ENCODE measurements around the gene DAZAP1. TPM values are rescaled to one million over a fixed set of nuclear protein-coding genes. Genes with fewer than 3 reads are reported as not detected.

The DAZAP1 gene
- 100 to 1,000 TPM; 248 to 347 TPM for total RNA-seq

GRCh38 chr19:1407528-1408299 lies at the start of gene DAZAP1:
Gene DAZAP1, plus strand, starts transcription at chr19:1407586. Its CDS starts 188 bp downstream, at chr19:1407774.
- peak within 1 kb of the TSS; percentile 72 for H3K27ac Mint-ChIP-seq
- CTCF ChIA-PET, result interaction anchor here (1.0 kb wide), 1 partner anchor 33 kb away, joined by 4 read pairs; no protein-coding TSS in a partner anchor
- ATAC-seq (no peak), DNase-seq (peak; percentile 46)
- H3K9me3 Mint-ChIP-seq (ENCODE audit: low read depth), result no peaks in the 10 kb centered on the region
- POLR2A ChIA-PET, result interaction anchor here (1.4 kb wide), 1 partner anchor 139 kb away, joined by 3 read pairs; the partner anchor contains the start of gene CIRBP
- intact Hi-C loops (cut with DNase I, micrococcal nuclease), result loop anchor here (1.0 to 5.0 kb wide), 22 partner anchors 24 to 829 kb away; partner anchors contain the start of genes FAM174C (in 2 of the 2), NDUFS7 (in 2 of the 2), RPS15 (in 2 of the 2) and ADAMTSL5 (in 1 of the 2)
- H3K4me1 Mint-ChIP-seq, result peaks cover 45% of the 10 kb centered on the region
- peaks cover 24% of the 10 kb centered on the region for H3K36me3 Mint-ChIP-seq (ENCODE audit: low read depth)
- H3K4me3 Mint-ChIP-seq, result peak within 1 kb of the TSS; percentile 83
- H3K27me3 Mint-ChIP-seq, result peaks cover 1% of the 10 kb centered on the region

- DNase-seq (no peak), ATAC-seq (no peak)
- H3K9me3 Mint-ChIP-seq (ENCODE audit: low read depth), result no peaks in the 10 kb centered on the region
- no peak overlapping the region for H3K27ac Mint-ChIP-seq
- H3K4me1 Mint-ChIP-seq, result peaks cover 33% of the 10 kb centered on the region
- no peak overlapping the region for H3K4me3 Mint-ChIP-seq
- H3K36me3 Mint-ChIP-seq (ENCODE audit: low read depth), result peaks cover 64% of the 10 kb centered on the region
- ChIA-PET CTCF (interaction anchor here (1.1 kb wide), 1 partner anchor 77 kb away, joined by 3 read pairs; no protein-coding TSS in a partner anchor), POLR2A (no interaction called here)
- H3K27me3 Mint-ChIP-seq, result no peaks in the 10 kb centered on the region
- intact Hi-C loops (cut with DNase I, micrococcal nuclease), result loop anchor here in 1 of 2 experiments (5.0 kb wide), 1 partner anchor 43 kb away; no protein-coding TSS in a partner anchor
These were observed 47.1 kb upstream of the DAZAP1 start for GRCh38 chr19:1360126-1360817.

- no peaks in the 10 kb centered on the region for H3K27me3 Mint-ChIP-seq
- ATAC-seq (no peak), DNase-seq (no peak)
- ChIA-PET POLR2A (no interaction called here), CTCF (no interaction called here)
- H3K36me3 Mint-ChIP-seq (ENCODE audit: low read depth), result peaks cover 66% of the 10 kb centered on the region
- H3K4me1 Mint-ChIP-seq, result peaks cover 30% of the 10 kb centered on the region
- H3K4me3 Mint-ChIP-seq, result no peak overlapping the region
- intact Hi-C loops (cut with DNase I, micrococcal nuclease), result loop anchor here in 1 of 2 experiments (5.0 kb wide), 1 partner anchor 44 kb away; no protein-coding TSS in a partner anchor
- H3K9me3 Mint-ChIP-seq (ENCODE audit: low read depth), result no peaks in the 10 kb centered on the region
- no peak overlapping the region for H3K27ac Mint-ChIP-seq
These were observed 46.4 kb upstream of the DAZAP1 start for GRCh38 chr19:1360818-1361461.

- peak overlapping the region; percentile 25 for H3K27ac Mint-ChIP-seq
- intact Hi-C loops (cut with DNase I, micrococcal nuclease), result loop anchor here in 1 of 2 experiments (5.0 kb wide), 1 partner anchor 44 kb away; no protein-coding TSS in a partner anchor
- DNase-seq, result no peak
- POLR2A ChIA-PET, result no interaction called here
- H3K27me3 Mint-ChIP-seq, result no peaks in the 10 kb centered on the region
- no peak overlapping the region for H3K4me3 Mint-ChIP-seq
- H3K36me3 Mint-ChIP-seq (ENCODE audit: low read depth), result peaks cover 64% of the 10 kb centered on the region
- CTCF ChIA-PET, result no interaction called here
- peaks cover 25% of the 10 kb centered on the region for H3K4me1 Mint-ChIP-seq
- H3K9me3 Mint-ChIP-seq (ENCODE audit: low read depth), result no peaks in the 10 kb centered on the region
- ATAC-seq, result no peak
These were observed 45.6 kb upstream of the DAZAP1 start for GRCh38 chr19:1361601-1362386.

GRCh38 chr19:1362387-1363257 lies 44.8 kb upstream of the DAZAP1 start:
- H3K27ac Mint-ChIP-seq, result no peak overlapping the region
- ATAC-seq (no peak), DNase-seq (no peak)
- H3K4me1 Mint-ChIP-seq, result peaks cover 25% of the 10 kb centered on the region
- no peaks in the 10 kb centered on the region for H3K27me3 Mint-ChIP-seq
- intact Hi-C loops (cut with DNase I, micrococcal nuclease), result loop anchor here in 1 of 2 experiments (5.0 kb wide), 1 partner anchor 45 kb away; no protein-coding TSS in a partner anchor
- no peaks in the 10 kb centered on the region for H3K9me3 Mint-ChIP-seq (ENCODE audit: low read depth)
- H3K4me3 Mint-ChIP-seq, result no peak overlapping the region
- CTCF ChIA-PET, result no interaction called here
- peaks cover 59% of the 10 kb centered on the region for H3K36me3 Mint-ChIP-seq (ENCODE audit: low read depth)
- POLR2A ChIA-PET, result no interaction called here

GRCh38 chr19:1363599-1363998 lies 43.8 kb upstream of the DAZAP1 start:
- DNase-seq (no peak), ATAC-seq (peak; percentile 47)
- H3K36me3 Mint-ChIP-seq (ENCODE audit: low read depth), result peaks cover 51% of the 10 kb centered on the region
- no peaks in the 10 kb centered on the region for H3K27me3 Mint-ChIP-seq
- H3K4me3 Mint-ChIP-seq, result no peak overlapping the region
- H3K27ac Mint-ChIP-seq, result no peak overlapping the region
- peaks cover 25% of the 10 kb centered on the region for H3K4me1 Mint-ChIP-seq
- ChIA-PET POLR2A (no interaction called here), CTCF (interaction anchor here (2.1 kb wide), 1 partner anchor 19 kb away, joined by 10 read pairs; the partner anchor contains the start of gene NDUFS7)
- intact Hi-C loops (cut with DNase I, micrococcal nuclease), result loop anchor here in 1 of 2 experiments (5.0 kb wide), 1 partner anchor 46 kb away; no protein-coding TSS in a partner anchor
- no peaks in the 10 kb centered on the region for H3K9me3 Mint-ChIP-seq (ENCODE audit: low read depth)

- Mint-ChIP-seq H3K9me3 (ENCODE audit: low read depth) (no peaks in the 10 kb centered on the region), H3K27me3 (no peaks in the 10 kb centered on the region), H3K4me3 (peak overlapping the region; percentile 35), H3K27ac (peak overlapping the region; percentile 47), H3K36me3 (ENCODE audit: low read depth) (peaks cover 46% of the 10 kb centered on the region), H3K4me1 (peaks cover 25% of the 10 kb centered on the region)
- ChIA-PET CTCF (interaction anchor here (0.6 to 2.1 kb wide), 2 partner anchors 18 to 732 kb away, joined by 3 to 10 read pairs; partner anchors contain the start of gene NDUFS7), POLR2A (interaction anchor here (0.7 kb wide), 1 partner anchor 47 kb away, joined by 3 read pairs; no protein-coding TSS in a partner anchor)
- DNase-seq (no peak), ATAC-seq (peak; percentile 74)
- intact Hi-C loops (cut with DNase I, micrococcal nuclease), result loop anchor here in 1 of 2 experiments (5.0 kb wide), 1 partner anchor 47 kb away; no protein-coding TSS in a partner anchor
These were observed 43.2 kb upstream of the DAZAP1 start for GRCh38 chr19:1364070-1364704.

- Mint-ChIP-seq H3K4me1 (peaks cover 25% of the 10 kb centered on the region), H3K4me3 (no peak overlapping the region), H3K27me3 (no peaks in the 10 kb centered on the region), H3K27ac (no peak overlapping the region), H3K9me3 (ENCODE audit: low read depth) (no peaks in the 10 kb centered on the region), H3K36me3 (ENCODE audit: low read depth) (peaks cover 43% of the 10 kb centered on the region)
- POLR2A ChIA-PET, result no interaction called here
- DNase-seq (no peak), ATAC-seq (no peak)
- CTCF ChIA-PET, result interaction anchor here (0.6 to 2.1 kb wide), 2 partner anchors 17 to 290 kb away, joined by 3 to 10 read pairs; partner anchors contain the start of gene NDUFS7
- intact Hi-C loops (cut with DNase I, micrococcal nuclease), result no loop called here
These were observed 41.8 kb upstream of the DAZAP1 start for GRCh38 chr19:1365319-1366269.

GRCh38 chr19:1366296-1366695 lies 41.1 kb upstream of the DAZAP1 start:
- Mint-ChIP-seq H3K4me3 (no peak overlapping the region), H3K27me3 (no peaks in the 10 kb centered on the region), H3K27ac (no peak overlapping the region), H3K4me1 (peaks cover 25% of the 10 kb centered on the region), H3K36me3 (ENCODE audit: low read depth) (peaks cover 43% of the 10 kb centered on the region), H3K9me3 (ENCODE audit: low read depth) (no peaks in the 10 kb centered on the region)
- intact Hi-C loops (cut with DNase I, micrococcal nuclease), result no loop called here
- no peak for ATAC-seq
- POLR2A ChIA-PET, result no interaction called here
- DNase-seq, result no peak
- CTCF ChIA-PET, result no interaction called here
